Measurements from ENCODE around the gene VPS33B. TPM values are rescaled to one million over a fixed set of nuclear protein-coding genes. Genes with fewer than 3 reads are reported as not detected.

Gene VPS33B
- total and polyA plus RNA-seq, 2 experiments from 2014 or later = 8.8 to 15.2 TPM

DNA sequence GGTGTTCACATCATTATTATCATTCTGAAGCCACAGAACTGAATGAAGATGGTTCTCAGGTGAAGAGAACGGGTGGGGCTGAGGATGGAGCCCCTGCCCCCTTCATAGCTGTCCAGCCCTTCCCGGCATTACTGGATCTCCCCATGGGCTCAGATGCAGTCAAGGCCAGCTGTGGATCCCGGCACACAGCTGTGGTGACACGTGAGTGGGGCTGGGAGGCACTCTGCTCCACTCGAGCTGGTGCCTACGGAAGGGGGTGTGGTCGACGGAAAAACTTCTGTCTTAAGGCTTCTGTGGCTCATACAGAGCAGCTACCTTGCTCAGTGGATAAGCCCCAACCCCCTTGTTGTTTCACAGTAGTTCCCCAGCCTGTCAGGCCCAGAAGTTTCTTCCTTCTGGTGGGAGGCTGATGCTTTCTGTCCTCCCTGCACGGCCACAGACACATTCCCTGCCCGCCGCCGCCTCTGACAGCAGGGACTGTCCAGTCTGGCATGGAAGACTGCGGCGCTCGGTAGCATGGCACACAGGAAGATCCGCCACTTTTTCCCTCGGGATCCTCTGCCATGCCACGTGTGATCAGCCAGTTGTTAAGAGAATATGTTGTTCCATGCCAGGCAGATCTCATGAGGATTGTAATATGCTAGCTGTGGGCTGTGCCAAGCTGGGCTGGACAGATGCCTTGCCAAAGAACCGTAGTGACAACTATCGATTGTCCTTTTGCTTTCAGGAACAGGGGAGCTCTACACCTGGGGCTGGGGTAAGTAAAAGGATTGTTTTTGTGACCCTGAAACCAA lies 61.9 kb downstream of the VPS33B start:
- no peak for TF ChIP-seq NANOG (IDR thresholded peaks at IDR 0.05; ENCODE audit: borderline replicate concordance)
- no peak for TF ChIP-seq STAT1 (IDR thresholded peaks at IDR 0.05; ENCODE audit: unreplicated experiment)
- no peak for TF ChIP-seq JUNB (IDR thresholded peaks at IDR 0.05; ENCODE audit: unreplicated experiment)
- TF ChIP-seq, protein P1, sequence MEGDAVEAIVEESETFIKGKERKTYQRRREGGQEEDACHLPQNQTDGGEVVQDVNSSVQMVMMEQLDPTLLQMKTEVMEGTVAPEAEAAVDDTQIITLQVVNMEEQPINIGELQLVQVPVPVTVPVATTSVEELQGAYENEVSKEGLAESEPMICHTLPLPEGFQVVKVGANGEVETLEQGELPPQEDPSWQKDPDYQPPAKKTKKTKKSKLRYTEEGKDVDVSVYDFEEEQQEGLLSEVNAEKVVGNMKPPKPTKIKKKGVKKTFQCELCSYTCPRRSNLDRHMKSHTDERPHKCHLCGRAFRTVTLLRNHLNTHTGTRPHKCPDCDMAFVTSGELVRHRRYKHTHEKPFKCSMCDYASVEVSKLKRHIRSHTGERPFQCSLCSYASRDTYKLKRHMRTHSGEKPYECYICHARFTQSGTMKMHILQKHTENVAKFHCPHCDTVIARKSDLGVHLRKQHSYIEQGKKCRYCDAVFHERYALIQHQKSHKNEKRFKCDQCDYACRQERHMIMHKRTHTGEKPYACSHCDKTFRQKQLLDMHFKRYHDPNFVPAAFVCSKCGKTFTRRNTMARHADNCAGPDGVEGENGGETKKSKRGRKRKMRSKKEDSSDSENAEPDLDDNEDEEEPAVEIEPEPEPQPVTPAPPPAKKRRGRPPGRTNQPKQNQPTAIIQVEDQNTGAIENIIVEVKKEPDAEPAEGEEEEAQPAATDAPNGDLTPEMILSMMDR (conservative IDR thresholded peaks at IDR 0.05; ENCODE audit: low read depth in 2 of 2) = no peak
- no peak for TF ChIP-seq ZNF331 (CRISPR knock-in tag; IDR thresholded peaks at IDR 0.05; ENCODE audit: low read depth)
- TF ChIP-seq EZH2phosphoT487 (IDR thresholded peaks at IDR 0.05; ENCODE audit: unreplicated experiment) = no peak
- no peak for TF ChIP-seq ZNF114 (CRISPR knock-in tag; IDR thresholded peaks at IDR 0.05)
- TF ChIP-seq POLR2AphosphoS5 (IDR thresholded peaks at IDR 0.05; ENCODE audit: low read depth) = no peak
- TF ChIP-seq, protein P2, sequence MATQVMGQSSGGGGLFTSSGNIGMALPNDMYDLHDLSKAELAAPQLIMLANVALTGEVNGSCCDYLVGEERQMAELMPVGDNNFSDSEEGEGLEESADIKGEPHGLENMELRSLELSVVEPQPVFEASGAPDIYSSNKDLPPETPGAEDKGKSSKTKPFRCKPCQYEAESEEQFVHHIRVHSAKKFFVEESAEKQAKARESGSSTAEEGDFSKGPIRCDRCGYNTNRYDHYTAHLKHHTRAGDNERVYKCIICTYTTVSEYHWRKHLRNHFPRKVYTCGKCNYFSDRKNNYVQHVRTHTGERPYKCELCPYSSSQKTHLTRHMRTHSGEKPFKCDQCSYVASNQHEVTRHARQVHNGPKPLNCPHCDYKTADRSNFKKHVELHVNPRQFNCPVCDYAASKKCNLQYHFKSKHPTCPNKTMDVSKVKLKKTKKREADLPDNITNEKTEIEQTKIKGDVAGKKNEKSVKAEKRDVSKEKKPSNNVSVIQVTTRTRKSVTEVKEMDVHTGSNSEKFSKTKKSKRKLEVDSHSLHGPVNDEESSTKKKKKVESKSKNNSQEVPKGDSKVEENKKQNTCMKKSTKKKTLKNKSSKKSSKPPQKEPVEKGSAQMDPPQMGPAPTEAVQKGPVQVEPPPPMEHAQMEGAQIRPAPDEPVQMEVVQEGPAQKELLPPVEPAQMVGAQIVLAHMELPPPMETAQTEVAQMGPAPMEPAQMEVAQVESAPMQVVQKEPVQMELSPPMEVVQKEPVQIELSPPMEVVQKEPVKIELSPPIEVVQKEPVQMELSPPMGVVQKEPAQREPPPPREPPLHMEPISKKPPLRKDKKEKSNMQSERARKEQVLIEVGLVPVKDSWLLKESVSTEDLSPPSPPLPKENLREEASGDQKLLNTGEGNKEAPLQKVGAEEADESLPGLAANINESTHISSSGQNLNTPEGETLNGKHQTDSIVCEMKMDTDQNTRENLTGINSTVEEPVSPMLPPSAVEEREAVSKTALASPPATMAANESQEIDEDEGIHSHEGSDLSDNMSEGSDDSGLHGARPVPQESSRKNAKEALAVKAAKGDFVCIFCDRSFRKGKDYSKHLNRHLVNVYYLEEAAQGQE (IDR thresholded peaks at IDR 0.05; ENCODE audit: unreplicated experiment) = no peak
- TF ChIP-seq EZH2 (IDR thresholded peaks at IDR 0.05; ENCODE audit: low read depth, unreplicated experiment) = no peak
- TF ChIP-seq CREB1 (CRISPR knock-in tag; IDR thresholded peaks at IDR 0.05; ENCODE audit: low read depth) = no peak
- TF ChIP-seq, protein P3, sequence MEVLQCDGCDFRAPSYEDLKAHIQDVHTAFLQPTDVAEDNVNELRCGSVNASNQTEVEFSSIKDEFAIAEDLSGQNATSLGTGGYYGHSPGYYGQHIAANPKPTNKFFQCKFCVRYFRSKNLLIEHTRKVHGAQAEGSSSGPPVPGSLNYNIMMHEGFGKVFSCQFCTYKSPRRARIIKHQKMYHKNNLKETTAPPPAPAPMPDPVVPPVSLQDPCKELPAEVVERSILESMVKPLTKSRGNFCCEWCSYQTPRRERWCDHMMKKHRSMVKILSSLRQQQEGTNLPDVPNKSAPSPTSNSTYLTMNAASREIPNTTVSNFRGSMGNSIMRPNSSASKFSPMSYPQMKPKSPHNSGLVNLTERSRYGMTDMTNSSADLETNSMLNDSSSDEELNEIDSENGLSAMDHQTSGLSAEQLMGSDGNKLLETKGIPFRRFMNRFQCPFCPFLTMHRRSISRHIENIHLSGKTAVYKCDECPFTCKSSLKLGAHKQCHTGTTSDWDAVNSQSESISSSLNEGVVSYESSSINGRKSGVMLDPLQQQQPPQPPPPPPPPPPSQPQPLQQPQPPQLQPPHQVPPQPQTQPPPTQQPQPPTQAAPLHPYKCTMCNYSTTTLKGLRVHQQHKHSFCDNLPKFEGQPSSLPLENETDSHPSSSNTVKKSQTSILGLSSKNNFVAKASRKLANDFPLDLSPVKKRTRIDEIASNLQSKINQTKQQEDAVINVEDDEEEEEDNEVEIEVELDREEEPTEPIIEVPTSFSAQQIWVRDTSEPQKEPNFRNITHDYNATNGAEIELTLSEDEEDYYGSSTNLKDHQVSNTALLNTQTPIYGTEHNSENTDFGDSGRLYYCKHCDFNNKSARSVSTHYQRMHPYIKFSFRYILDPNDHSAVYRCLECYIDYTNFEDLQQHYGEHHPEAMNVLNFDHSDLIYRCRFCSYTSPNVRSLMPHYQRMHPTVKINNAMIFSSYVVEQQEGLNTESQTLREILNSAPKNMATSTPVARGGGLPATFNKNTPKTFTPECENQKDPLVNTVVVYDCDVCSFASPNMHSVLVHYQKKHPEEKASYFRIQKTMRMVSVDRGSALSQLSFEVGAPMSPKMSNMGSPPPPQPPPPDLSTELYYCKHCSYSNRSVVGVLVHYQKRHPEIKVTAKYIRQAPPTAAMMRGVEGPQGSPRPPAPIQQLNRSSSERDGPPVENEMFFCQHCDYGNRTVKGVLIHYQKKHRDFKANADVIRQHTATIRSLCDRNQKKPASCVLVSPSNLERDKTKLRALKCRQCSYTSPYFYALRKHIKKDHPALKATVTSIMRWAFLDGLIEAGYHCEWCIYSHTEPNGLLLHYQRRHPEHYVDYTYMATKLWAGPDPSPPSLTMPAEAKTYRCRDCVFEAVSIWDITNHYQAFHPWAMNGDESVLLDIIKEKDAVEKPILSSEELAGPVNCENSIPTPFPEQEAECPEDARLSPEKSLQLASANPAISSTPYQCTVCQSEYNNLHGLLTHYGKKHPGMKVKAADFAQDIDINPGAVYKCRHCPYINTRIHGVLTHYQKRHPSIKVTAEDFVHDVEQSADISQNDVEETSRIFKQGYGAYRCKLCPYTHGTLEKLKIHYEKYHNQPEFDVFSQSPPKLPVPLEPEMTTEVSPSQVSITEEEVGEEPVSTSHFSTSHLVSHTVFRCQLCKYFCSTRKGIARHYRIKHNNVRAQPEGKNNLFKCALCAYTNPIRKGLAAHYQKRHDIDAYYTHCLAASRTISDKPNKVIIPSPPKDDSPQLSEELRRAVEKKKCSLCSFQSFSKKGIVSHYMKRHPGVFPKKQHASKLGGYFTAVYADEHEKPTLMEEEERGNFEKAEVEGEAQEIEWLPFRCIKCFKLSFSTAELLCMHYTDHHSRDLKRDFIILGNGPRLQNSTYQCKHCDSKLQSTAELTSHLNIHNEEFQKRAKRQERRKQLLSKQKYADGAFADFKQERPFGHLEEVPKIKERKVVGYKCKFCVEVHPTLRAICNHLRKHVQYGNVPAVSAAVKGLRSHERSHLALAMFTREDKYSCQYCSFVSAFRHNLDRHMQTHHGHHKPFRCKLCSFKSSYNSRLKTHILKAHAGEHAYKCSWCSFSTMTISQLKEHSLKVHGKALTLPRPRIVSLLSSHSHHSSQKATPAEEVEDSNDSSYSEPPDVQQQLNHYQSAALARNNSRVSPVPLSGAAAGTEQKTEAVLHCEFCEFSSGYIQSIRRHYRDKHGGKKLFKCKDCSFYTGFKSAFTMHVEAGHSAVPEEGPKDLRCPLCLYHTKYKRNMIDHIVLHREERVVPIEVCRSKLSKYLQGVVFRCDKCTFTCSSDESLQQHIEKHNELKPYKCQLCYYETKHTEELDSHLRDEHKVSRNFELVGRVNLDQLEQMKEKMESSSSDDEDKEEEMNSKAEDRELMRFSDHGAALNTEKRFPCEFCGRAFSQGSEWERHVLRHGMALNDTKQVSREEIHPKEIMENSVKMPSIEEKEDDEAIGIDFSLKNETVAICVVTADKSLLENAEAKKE (CRISPR knock-in tag; IDR thresholded peaks at IDR 0.05) = no peak
- TF ChIP-seq, protein P4, sequence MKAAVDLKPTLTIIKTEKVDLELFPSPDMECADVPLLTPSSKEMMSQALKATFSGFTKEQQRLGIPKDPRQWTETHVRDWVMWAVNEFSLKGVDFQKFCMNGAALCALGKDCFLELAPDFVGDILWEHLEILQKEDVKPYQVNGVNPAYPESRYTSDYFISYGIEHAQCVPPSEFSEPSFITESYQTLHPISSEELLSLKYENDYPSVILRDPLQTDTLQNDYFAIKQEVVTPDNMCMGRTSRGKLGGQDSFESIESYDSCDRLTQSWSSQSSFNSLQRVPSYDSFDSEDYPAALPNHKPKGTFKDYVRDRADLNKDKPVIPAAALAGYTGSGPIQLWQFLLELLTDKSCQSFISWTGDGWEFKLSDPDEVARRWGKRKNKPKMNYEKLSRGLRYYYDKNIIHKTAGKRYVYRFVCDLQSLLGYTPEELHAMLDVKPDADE (IDR thresholded peaks at IDR 0.05) = no peak
- DNase-seq (ENCODE audit: low spot score) = no peak
- H3K9me2 ChIP-seq (ENCODE audit: insufficient read depth) = no peaks in the 10 kb centered on the region
- no peak overlapping the region for H3K27ac Mint-ChIP-seq
- H3K4me2 ChIP-seq = no peak overlapping the region
- no peaks in the 10 kb centered on the region; the same call in 1 of the 2 replicates for H3K79me2 ChIP-seq (replicated peaks; ENCODE audit: insufficient read depth)
- H3F3A ChIP-seq (replicated peaks; ENCODE audit: low read depth) = peaks cover 8% of the 10 kb centered on the region; the same call in 1 of the 2 replicates
- no peak overlapping the region for H3K27ac ChIP-seq (ENCODE audit: low read depth)
- H3K36me3 Mint-ChIP-seq (ENCODE audit: low read depth) = peaks cover 52% of the 10 kb centered on the region
- no peak overlapping the region for H2AFZ ChIP-seq
- H3K27me3 Mint-ChIP-seq (ENCODE audit: insufficient read depth, low read depth, poor library complexity) = peaks cover 20% of the 10 kb centered on the region
- no peaks in the 10 kb centered on the region for H3K27me3 ChIP-seq (ENCODE audit: insufficient read depth)
- no peak overlapping the region for H3K4me3 Mint-ChIP-seq
- H3K4me3 ChIP-seq = no peak overlapping the region
- peaks cover 13% of the 10 kb centered on the region for H3K4me1 ChIP-seq (ENCODE audit: insufficient read depth)
- no peaks in the 10 kb centered on the region for H3K9me3 Mint-ChIP-seq
- peaks cover 11% of the 10 kb centered on the region; the same call in 1 of the 2 replicates for H4K20me1 ChIP-seq (replicated peaks; ENCODE audit: insufficient read depth)
- H3K36me3 ChIP-seq (ENCODE audit: insufficient read depth) = peaks cover 17% of the 10 kb centered on the region; the same call in 1 of the 2 replicates
- ATAC-seq = no peak
- peaks cover 10% of the 10 kb centered on the region for H3K4me1 Mint-ChIP-seq

All from GM23338 (cell line).